ENCODE results near the gene QKI. TPM values are rescaled to one million over a fixed set of nuclear protein-coding genes. Genes with fewer than 3 reads are reported as not detected.

Gene QKI
- total RNA-seq, 1 donor from 2014 or later: 88.4 TPM

DNA sequence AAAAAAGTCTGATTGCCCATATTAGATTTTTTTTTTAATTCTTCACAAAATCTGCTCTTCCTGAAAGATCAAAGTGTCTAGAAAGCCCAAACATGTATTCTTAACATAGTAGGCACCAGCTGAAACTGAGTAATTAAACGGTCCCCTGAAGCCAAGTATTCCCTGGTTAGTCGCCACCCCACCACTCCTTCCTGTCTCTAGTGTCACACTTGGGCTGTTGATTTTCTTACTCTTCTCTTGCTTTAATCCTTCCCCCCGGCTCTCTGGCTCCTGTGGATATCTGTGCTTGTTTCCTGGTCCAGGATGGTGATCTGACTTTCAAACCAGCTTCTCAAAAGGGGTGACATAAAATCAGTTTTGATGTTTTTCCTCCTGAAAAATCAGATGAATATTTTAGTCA, 162.9 kb downstream of the QKI start:
- TF ChIP-seq, protein P1, sequence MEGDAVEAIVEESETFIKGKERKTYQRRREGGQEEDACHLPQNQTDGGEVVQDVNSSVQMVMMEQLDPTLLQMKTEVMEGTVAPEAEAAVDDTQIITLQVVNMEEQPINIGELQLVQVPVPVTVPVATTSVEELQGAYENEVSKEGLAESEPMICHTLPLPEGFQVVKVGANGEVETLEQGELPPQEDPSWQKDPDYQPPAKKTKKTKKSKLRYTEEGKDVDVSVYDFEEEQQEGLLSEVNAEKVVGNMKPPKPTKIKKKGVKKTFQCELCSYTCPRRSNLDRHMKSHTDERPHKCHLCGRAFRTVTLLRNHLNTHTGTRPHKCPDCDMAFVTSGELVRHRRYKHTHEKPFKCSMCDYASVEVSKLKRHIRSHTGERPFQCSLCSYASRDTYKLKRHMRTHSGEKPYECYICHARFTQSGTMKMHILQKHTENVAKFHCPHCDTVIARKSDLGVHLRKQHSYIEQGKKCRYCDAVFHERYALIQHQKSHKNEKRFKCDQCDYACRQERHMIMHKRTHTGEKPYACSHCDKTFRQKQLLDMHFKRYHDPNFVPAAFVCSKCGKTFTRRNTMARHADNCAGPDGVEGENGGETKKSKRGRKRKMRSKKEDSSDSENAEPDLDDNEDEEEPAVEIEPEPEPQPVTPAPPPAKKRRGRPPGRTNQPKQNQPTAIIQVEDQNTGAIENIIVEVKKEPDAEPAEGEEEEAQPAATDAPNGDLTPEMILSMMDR (IDR thresholded peaks at IDR 0.05; ENCODE audit: unreplicated experiment): no peak
- peaks cover 3% of the 10 kb centered on the region for H3K9me3 Mint-ChIP-seq (ENCODE audit: low read depth)
- no peak for DNase-seq (ENCODE audit: low spot score, unreplicated experiment)
- H3K4me3 Mint-ChIP-seq (ENCODE audit: low read depth): no peak overlapping the region
- peak overlapping the region; percentile 35 for H3K27ac Mint-ChIP-seq
- H3K36me3 Mint-ChIP-seq (ENCODE audit: insufficient read depth): peaks cover 4% of the 10 kb centered on the region
- peaks cover 13% of the 10 kb centered on the region for H3K4me1 Mint-ChIP-seq (ENCODE audit: low read depth)
- no peaks in the 10 kb centered on the region for H3K27me3 Mint-ChIP-seq

- TF ChIP-seq, protein P1 (IDR thresholded peaks at IDR 0.05; ENCODE audit: unreplicated experiment): no peak
- Mint-ChIP-seq H3K4me3 (ENCODE audit: low read depth) (no peak overlapping the region), H3K27ac (peak overlapping the region; percentile 8), H3K9me3 (ENCODE audit: low read depth) (peaks cover 8% of the 10 kb centered on the region), H3K27me3 (no peaks in the 10 kb centered on the region), H3K4me1 (ENCODE audit: low read depth) (peaks cover 4% of the 10 kb centered on the region), H3K36me3 (ENCODE audit: insufficient read depth) (no peaks in the 10 kb centered on the region)
- DNase-seq (ENCODE audit: low spot score, unreplicated experiment): no peak
These were observed 164.8 kb downstream of the QKI start for GRCh38 chr6:163579111-163579879.

DNA sequence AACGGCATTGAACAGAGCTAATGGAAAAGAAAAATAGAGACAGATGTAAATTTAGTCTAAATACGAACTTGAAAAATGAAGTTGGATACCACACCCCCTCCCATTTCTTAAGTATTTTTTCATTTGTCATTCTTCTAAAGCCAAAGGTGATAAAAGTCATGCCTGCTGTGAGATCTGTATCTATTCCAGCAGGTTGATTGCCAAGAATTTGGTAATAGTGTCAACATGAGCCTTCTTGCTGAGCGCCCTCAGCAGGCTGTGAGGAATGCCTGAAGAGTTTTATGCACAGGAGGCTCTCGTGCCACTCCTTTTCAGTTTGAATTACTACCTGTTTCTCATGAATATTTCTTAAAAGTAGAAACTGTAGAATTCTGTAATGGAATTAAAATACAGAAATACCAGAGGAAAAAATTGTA, 165.4 kb downstream of the QKI start:
- TF ChIP-seq, protein P1 (IDR thresholded peaks at IDR 0.05; ENCODE audit: unreplicated experiment): no peak
- Mint-ChIP-seq H3K27me3 (no peaks in the 10 kb centered on the region), H3K36me3 (ENCODE audit: insufficient read depth) (no peaks in the 10 kb centered on the region), H3K9me3 (ENCODE audit: low read depth) (peaks cover 8% of the 10 kb centered on the region), H3K27ac (peak overlapping the region; percentile 8), H3K4me1 (ENCODE audit: low read depth) (peaks cover 3% of the 10 kb centered on the region), H3K4me3 (ENCODE audit: low read depth) (no peak overlapping the region)
- DNase-seq (ENCODE audit: low spot score, unreplicated experiment): no peak

DNA sequence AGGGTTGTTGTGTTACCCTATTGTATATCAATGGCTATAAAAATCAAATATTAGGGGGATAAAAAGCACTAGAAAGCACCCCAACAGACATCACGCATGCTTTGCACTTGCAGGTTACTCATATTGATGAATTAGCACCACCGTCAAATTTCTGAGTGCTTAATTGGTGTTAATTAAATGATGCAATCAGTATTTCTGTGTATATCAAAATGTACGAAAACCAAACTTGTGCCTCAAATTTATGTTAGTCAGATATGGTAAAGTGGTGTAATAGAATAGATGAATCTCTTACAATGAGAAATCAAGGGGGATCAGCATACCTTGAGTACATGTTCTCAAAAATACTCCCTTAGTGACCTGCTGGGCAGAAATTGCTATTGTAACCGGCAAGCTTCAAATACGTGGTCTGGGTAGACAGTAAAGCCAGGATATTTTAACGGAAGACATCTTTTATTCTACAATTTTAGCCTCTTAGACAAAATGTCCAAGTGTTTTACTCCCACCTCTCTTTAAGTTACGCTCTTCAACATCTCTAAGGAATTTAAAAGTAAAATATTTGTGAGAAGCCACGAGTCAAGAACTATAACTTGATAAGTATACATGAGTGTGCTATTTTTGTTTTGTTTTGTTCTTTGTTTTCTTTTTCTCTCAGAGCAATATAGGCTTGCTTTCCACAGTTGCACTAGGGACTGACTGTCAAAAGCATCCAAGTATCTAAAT, 166.0 kb downstream of the QKI start:
- Mint-ChIP-seq H3K27ac (no peak overlapping the region), H3K27me3 (no peaks in the 10 kb centered on the region)

GRCh38 chr6:163583558-163583957, 169.0 kb downstream of the QKI start:
- TF ChIP-seq, protein P1 (IDR thresholded peaks at IDR 0.05; ENCODE audit: unreplicated experiment): no peak
- DNase-seq (ENCODE audit: low spot score, unreplicated experiment): no peak
- H3K9me3 Mint-ChIP-seq (ENCODE audit: low read depth): peaks cover 8% of the 10 kb centered on the region
- H3K27ac Mint-ChIP-seq: no peak overlapping the region
- no peaks in the 10 kb centered on the region for H3K27me3 Mint-ChIP-seq
- H3K36me3 Mint-ChIP-seq (ENCODE audit: insufficient read depth): no peaks in the 10 kb centered on the region
- H3K4me3 Mint-ChIP-seq (ENCODE audit: low read depth): no peak overlapping the region
- H3K4me1 Mint-ChIP-seq (ENCODE audit: low read depth): peaks cover 3% of the 10 kb centered on the region

More for the DNA sequence above, 166.0 kb downstream of the QKI start:
- peaks cover 8% of the 10 kb centered on the region for H3K9me3 Mint-ChIP-seq (ENCODE audit: low read depth)
- H3K4me3 Mint-ChIP-seq (ENCODE audit: low read depth): no peak overlapping the region
- H3K36me3 Mint-ChIP-seq (ENCODE audit: insufficient read depth): no peaks in the 10 kb centered on the region
- no peak for DNase-seq (ENCODE audit: low spot score, unreplicated experiment)
- TF ChIP-seq, protein P1 (IDR thresholded peaks at IDR 0.05; ENCODE audit: unreplicated experiment): no peak
- H3K4me1 Mint-ChIP-seq (ENCODE audit: low read depth): peaks cover 3% of the 10 kb centered on the region

Data from progenitor cell of endocrine pancreas (in vitro differentiated cells).